Measurements from ENCODE around the gene PACRG.
"Not testable (repeated sequence)": the region's sequence is repeated elsewhere in the genome, so short reads cannot be mapped to it uniquely, and the experiment has no call there.

PACRG gene

GRCh38 chr6:163301726-163302635, 574.2 kb downstream of the PACRG start:
- no peak for DNase-seq

DNA sequence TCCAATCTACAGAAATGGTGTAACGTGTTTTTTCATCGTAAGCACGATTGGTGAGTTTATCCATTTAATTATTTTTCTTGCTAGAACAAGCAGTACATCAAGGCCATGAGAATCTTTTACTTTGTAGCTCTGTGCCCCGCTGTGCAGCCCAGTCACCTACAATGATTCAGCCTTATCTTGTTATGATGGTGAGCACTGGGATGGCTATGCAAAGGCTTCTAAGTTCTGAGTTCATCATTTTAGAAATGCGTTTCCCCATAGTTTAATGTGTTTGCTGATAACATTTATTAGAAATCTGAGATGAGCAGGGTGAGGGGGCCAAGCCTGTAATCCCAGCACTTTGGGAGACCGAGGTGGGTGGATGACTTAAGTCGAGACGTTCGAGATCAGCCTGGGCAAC, 575.0 kb downstream of the PACRG start:
- DNase-seq, result no peak

- DNase-seq, result no peak
These were observed 578.2 kb downstream of the PACRG start for GRCh38 chr6:163306000-163306399.

DNA sequence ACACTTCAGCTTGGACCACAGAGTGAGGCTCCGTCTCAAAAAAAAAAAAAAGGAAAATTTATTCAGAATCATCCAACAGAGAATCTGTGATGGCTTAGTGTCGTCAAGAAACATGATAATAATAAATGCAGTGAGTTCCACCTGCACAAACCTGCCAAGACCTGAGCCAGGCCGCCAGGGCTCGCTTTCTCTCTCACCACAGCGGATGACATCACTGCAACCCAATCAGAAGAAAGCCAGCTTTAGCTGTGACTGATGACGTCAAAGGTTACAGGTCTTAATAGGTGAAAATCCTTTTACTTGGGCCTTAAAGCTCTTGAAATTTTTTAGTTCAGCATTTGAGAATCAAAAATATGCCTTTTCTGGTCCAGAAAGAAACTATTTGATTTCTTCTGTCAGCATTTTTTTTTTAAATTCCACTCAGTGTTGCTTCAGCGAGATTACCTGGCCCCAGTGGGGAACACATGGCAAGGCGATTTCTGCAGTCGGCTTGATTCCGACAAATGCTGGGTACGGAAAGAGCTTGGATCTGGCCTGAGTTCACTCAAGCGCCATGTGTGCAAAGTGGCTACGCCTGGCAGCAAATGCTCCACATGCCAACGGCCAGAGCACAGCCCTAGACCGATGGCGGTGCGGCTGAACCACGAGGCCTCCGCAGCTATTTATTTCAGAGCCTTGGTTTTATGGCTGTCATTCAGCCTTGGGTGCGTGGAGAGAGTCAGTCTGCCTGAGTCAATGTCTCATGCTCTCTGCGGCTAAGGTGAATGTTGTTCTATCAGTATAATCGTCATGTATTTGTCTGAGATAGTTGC, 581.1 kb downstream of the PACRG start:
- DNase-seq, result no peak

GRCh38 chr6:163309491-163310026, 581.8 kb downstream of the PACRG start:
- DNase-seq, result no peak

- no peak for DNase-seq
These were observed 582.6 kb downstream of the PACRG start for GRCh38 chr6:163310096-163310972.

GRCh38 chr6:163310973-163311383, 583.2 kb downstream of the PACRG start:
- DNase-seq, result no peak

DNA sequence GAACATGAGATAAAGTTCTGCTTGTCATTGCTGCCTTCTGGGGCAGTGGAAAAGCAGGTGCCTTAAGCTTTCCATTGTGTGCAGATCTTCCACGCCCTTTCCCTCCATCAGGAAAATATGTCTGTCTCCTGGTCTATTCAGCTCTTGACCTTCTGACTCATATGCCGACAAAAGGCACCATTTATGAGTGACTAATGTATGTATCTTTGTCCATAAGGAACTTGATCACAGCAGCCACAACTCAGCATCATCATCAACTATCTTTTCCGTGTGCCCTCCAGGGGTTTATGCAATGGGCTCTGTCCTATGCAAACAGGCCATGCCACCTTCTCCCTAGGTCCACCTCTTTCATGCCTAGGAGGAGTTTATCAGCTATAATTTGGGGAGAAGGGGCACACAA, 584.1 kb downstream of the PACRG start:
- DNase-seq, result no peak

DNA sequence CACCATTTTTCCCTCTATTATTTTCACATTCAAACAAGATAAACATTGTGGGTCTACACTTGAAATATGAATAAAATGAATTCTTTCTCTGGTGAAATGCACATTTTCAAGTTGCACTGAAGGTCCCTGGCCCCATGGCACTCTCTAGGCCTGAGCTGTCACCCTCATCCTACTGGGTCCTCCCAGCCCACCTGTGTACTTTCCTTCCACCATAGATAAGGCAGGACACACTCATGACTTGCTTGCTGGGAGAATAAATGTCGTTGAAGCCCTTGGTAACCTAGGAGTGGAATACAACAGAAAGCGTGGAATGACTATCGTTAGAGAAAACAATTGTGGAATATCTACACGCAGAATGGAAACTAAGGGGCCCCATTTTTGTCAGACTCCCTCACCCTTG, 585.8 kb downstream of the PACRG start:
- no peak for DNase-seq

GRCh38 chr6:163313981-163314380, 586.2 kb downstream of the PACRG start:
- no peak for DNase-seq

- no peak for DNase-seq
These were observed 587.2 kb downstream of the PACRG start for GRCh38 chr6:163314791-163315470.

DNA sequence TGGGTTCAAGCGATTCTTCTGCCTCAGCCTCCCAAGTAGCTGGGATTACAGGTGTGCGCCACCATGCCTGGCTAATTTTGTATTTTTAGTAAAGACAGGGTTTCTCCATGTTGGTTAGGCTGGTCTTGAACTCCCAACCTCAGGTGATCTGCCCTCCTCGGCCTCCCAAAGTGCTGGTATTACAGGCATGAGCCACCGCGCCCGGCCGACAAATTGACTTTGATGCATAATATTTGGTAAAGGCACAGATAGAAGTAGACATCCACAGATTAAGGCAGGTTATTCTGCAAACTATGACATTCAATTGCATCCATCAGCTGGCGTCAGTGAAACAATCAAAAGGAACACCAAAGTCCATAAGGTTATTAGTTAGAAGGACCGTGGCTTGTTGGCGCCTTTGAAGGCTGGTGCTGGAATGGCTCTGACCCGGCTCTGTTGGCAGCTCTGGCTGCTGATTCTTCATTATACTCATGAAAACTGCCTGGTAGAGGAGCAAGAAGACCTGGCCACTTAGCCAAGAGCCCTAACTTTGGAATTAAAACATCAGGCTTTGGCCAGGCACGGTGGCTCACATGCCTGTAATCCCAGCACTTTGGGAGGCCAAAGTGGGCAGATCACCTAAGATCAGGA, 589.2 kb downstream of the PACRG start:
- not testable (repeated sequence) for DNase-seq

DNA sequence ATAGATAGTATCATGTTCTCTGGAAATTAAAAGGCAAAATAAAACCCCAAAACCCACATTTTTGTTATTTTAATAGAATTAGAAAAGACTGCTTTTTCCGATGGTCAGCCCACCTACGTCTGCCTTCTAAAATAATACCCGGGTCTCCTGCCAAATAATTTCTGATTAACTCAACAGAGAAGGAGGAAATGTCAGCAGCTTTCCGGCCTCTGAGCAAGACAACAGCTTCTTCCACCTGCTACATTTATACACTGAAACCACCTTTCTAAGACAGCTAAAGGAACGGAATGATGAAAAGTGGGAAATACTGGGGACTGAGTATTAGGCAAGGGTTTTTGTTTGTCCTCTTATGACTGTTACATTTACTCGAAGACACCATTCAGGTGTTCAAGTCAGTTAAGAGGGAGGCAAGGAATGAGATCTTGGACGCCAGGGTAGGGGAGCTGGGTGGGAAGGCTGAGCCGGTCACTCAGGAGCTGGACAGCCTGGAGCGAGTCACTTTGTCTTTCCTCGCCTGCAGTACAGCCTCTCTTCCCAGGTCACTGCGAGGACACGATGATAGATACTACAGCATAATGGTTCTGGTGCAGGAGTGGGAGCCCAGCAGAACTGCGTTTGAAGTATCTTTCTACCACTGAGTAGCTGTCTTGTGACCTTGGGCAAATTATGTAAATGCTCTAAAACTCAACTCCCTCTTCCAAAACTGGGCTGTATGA, 590.5 kb downstream of the PACRG start:
- DNase-seq, result no peak

DNA sequence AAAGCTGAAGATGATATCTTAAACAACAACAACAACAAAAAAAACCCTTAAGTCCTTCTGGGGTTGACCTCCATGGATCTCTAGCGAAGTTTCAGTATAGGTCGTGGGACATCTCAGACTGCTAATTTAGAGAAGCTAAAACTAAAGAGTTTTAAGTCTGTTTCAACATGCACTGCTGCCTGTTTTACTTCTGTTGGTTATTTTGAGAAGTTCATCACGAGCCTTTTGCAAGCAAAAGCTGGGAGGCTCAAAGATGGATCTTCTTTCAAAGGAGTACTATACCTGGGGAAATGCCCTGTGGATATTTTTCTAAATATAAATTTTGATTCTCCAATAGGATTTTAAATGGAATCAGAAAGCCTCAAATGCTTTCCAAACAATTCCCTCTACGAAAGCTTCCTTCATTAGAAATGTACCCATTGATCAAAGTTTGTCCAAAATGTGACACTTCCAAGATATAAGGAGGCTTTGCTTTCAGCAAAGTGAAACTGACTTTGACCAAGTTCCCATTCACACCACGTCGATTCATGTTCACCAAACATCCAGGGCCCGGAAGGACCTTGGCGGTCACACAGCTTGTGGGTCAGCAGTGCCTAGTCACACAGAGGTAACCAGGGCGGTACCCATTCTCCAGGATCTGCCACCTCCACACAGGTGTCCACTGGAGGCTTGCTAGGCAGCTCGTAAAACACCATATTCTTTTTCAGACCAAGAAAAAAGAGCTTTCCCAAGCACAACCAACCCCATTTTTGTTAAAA, 592.0 kb downstream of the PACRG start:
- DNase-seq, result no peak

DNA sequence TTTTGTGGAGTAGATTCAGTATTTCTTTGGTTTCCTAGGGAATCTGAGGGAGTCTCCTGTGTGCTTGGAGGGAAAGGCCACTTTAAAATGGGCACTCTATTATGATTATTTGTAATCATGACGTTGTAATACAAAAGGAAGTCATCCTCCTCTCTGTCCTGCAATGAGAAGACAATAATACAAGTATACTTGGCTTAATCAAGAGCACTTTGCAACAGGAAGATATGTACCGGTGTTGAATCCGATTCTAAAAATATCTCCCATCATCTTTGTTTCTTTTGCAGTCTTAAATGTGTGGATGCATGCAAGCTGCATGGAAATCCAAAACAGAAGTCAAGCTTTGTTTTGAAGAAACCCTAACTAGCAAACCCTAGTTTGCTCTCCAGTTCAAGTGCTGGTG, 592.6 kb downstream of the PACRG start:
- no peak for DNase-seq

GRCh38 chr6:163320804-163321203, 593.0 kb downstream of the PACRG start:
- no peak for DNase-seq

- no peak for DNase-seq
These were observed 593.9 kb downstream of the PACRG start for GRCh38 chr6:163321717-163322116.

GRCh38 chr6:163323274-163323673, 595.5 kb downstream of the PACRG start:
- DNase-seq, result no peak

DNA sequence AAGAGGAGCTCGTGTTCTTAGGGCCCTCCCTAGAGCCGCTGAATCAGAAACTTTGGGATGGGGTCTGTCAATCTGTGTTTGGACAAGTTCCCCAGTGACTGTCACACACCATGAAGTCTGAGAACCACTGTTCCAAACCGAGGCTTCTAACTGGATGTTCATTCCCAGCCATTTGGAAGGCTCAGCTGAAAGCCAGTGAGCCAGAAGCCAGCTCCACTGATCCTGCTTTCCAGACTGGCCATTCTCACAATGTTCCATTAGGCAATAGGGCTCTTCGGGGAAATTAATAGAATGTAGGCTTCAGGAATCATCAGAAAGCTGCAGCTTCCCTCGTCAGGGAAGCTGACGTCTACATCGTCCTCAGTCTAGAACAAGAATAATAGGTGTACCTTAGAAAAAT, 595.9 kb downstream of the PACRG start:
- DNase-seq, result no peak

GRCh38 chr6:163324326-163324687, 596.5 kb downstream of the PACRG start:
- no peak for DNase-seq
